ENCODE data around the gene APOC3. TPM values are rescaled to one million over a fixed set of nuclear protein-coding genes. Genes with fewer than 3 reads are reported as not detected.

Gene APOC3
- total and polyA plus RNA-seq, 2 of the 4 experiments (the other 2 are of a cell fraction), result not detected

GRCh38 chr11:116790167-116791001, 39.3 kb upstream of the APOC3 start:
- H2BK20ac ChIP-seq (ENCODE audit: low read depth, low read length), result no peak overlapping the region
- H2BK5ac ChIP-seq (ENCODE audit: low read depth, low read length, poor library complexity, severe bottlenecking), result no peak overlapping the region
- BruUV-seq (replicated peaks), result no TSS peak
- H3K18ac ChIP-seq (ENCODE audit: low read depth, low read length), result no peak overlapping the region
- dilution Hi-C loops (cut with HindIII; ENCODE audit: low sequenced_read_pairs, unreplicated experiment) (no loop called here), intact Hi-C loops (cut with micrococcal nuclease) (loop anchor here (1.0 to 5.0 kb wide), 3 partner anchors 82 to 316 kb away; partner anchors contain the start of gene SIK3), in situ Hi-C loops (cut with MboI; ENCODE audit: low sequenced_read_pairs) (loop anchor here (5.0 kb wide), 1 partner anchor 312 kb away; no protein-coding TSS in a partner anchor)
- no peak overlapping the region for H4K91ac ChIP-seq (ENCODE audit: insufficient read depth, low read depth, low read length)
- no peaks in the 10 kb centered on the region for H3K9me3 ChIP-seq (ENCODE audit: control insufficient read depth, insufficient read depth, low read length)
- no peak overlapping the region for H3K4me3 ChIP-seq (ENCODE audit: insufficient read depth, low read depth, low read length)
- ATAC-seq (ENCODE audit: low read depth), result no peak
- no peak overlapping the region for H4K8ac ChIP-seq (ENCODE audit: low read depth in 2 of 2, low read length in 2 of 2)
- no peak overlapping the region for H3K23ac ChIP-seq (ENCODE audit: low read depth, low read length)
- H2AK5ac ChIP-seq (ENCODE audit: low read depth, low read length), result no peak overlapping the region
- peaks cover 23 to 33% of the 10 kb centered on the region in 2 experiments for H3K79me1 ChIP-seq (ENCODE audit: low read depth in 1 of 2, low read length in 2 of 2)
- H3K4ac ChIP-seq (ENCODE audit: low read depth, low read length), result no peak overlapping the region
- ChIA-PET CTCF (interaction anchor here (0.5 to 2.3 kb wide), 15 partner anchors 8 to 384 kb away, joined by 3 to 30 read pairs (median 3); partner anchors contain the start of gene APOA4), POLR2A (ENCODE audit: unreplicated experiment) (no interaction called here)
- no peak overlapping the region for H2AK9ac ChIP-seq (replicated peaks; ENCODE audit: low read depth, low read length, poor library complexity)
- no peak overlapping the region for H3K56ac ChIP-seq (ENCODE audit: extremely low read depth, insufficient read depth, low read length)
- no peak for DNase-seq
- H3K36me3 ChIP-seq (ENCODE audit: control insufficient read depth, insufficient read depth, low read length), result peaks cover 7% of the 10 kb centered on the region
- H3K4me2 ChIP-seq (ENCODE audit: low read depth, low read length), result no peak overlapping the region
- no peak overlapping the region for H3K27ac ChIP-seq (ENCODE audit: insufficient read depth, low read length)
- no peak overlapping the region for H3K14ac ChIP-seq (replicated peaks; ENCODE audit: low read depth, low read length)
- no peak overlapping the region for H2BK15ac ChIP-seq (ENCODE audit: low read depth, low read length)
- H2AFZ ChIP-seq (replicated peaks; ENCODE audit: low read length, poor library complexity), result no peak overlapping the region
- H2BK120ac ChIP-seq (ENCODE audit: low read depth, low read length), result no peak overlapping the region
- WGBS, 2 experiments (ENCODE audit: extremely low coverage in 2 of 2, insufficient read length in 1 of 2), result 84% methylated on average over 34 of the region's 53 CpGs; no CpG with 5 or more reads in 1 of the 2 experiments
- H3K9ac ChIP-seq (ENCODE audit: low read depth, low read length), result no peak overlapping the region
- H3K9me1 ChIP-seq (ENCODE audit: insufficient read depth, low read length), result peaks cover 13% of the 10 kb centered on the region
- peaks cover 6% of the 10 kb centered on the region for H3K4me1 ChIP-seq (ENCODE audit: control insufficient read depth, insufficient read depth, low read length)
- H4K20me1 ChIP-seq (ENCODE audit: insufficient read depth, low read length), result no peaks in the 10 kb centered on the region
- H3K27me3 ChIP-seq (ENCODE audit: control insufficient read depth, insufficient read depth, low read length), result no peaks in the 10 kb centered on the region
- no peak overlapping the region for H4K5ac ChIP-seq (ENCODE audit: low read depth, low read length)
- TF ChIP-seq USF2 (IDR thresholded peaks at IDR 0.05; ENCODE audit: low read depth, low read length), result no peak
- TF ChIP-seq, protein P1, sequence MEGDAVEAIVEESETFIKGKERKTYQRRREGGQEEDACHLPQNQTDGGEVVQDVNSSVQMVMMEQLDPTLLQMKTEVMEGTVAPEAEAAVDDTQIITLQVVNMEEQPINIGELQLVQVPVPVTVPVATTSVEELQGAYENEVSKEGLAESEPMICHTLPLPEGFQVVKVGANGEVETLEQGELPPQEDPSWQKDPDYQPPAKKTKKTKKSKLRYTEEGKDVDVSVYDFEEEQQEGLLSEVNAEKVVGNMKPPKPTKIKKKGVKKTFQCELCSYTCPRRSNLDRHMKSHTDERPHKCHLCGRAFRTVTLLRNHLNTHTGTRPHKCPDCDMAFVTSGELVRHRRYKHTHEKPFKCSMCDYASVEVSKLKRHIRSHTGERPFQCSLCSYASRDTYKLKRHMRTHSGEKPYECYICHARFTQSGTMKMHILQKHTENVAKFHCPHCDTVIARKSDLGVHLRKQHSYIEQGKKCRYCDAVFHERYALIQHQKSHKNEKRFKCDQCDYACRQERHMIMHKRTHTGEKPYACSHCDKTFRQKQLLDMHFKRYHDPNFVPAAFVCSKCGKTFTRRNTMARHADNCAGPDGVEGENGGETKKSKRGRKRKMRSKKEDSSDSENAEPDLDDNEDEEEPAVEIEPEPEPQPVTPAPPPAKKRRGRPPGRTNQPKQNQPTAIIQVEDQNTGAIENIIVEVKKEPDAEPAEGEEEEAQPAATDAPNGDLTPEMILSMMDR (conservative IDR thresholded peaks at IDR 0.05; ENCODE audit: low read depth, low read length), result no peak
- TF ChIP-seq MAZ (IDR thresholded peaks at IDR 0.05; ENCODE audit: borderline replicate concordance, low read depth, low read length), result no peak
- no peak for TF ChIP-seq BHLHE40 (IDR thresholded peaks at IDR 0.05; ENCODE audit: low read depth, low read length)
- no peak for TF ChIP-seq RAD21 (IDR thresholded peaks at IDR 0.05; ENCODE audit: low read length)
- no peak for TF ChIP-seq RCOR1 (IDR thresholded peaks at IDR 0.05; ENCODE audit: insufficient replicate concordance, low read length)
- TF ChIP-seq, protein P2, sequence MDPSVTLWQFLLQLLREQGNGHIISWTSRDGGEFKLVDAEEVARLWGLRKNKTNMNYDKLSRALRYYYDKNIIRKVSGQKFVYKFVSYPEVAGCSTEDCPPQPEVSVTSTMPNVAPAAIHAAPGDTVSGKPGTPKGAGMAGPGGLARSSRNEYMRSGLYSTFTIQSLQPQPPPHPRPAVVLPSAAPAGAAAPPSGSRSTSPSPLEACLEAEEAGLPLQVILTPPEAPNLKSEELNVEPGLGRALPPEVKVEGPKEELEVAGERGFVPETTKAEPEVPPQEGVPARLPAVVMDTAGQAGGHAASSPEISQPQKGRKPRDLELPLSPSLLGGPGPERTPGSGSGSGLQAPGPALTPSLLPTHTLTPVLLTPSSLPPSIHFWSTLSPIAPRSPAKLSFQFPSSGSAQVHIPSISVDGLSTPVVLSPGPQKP (IDR thresholded peaks at IDR 0.05; ENCODE audit: borderline replicate concordance, low read depth, low read length), result no peak
- no peak for TF ChIP-seq RFX5 (IDR thresholded peaks at IDR 0.05; ENCODE audit: low read depth, low read length)
- TF ChIP-seq SMC3 (IDR thresholded peaks at IDR 0.05; ENCODE audit: low read depth, low read length), result no peak
- no peak for TF ChIP-seq POLR2A (IDR thresholded peaks at IDR 0.05; ENCODE audit: low read depth, low read length)
- TF ChIP-seq MAFK (IDR thresholded peaks at IDR 0.05; ENCODE audit: low read depth, low read length), result no peak
- no peak for TF ChIP-seq CHD1 (IDR thresholded peaks at IDR 0.05; ENCODE audit: low read depth, low read length)
- no peak for TF ChIP-seq MXI1 (IDR thresholded peaks at IDR 0.05; ENCODE audit: borderline replicate concordance, low read depth, low read length)
- TF ChIP-seq NFE2L2 (IDR thresholded peaks at IDR 0.05; ENCODE audit: low read depth, low read length), result no peak
